NCI-H2081 (cell line): ENCODE data around the gene SNX30.

Experiments used
- DNase-seq, 2 experiments: peaks; one replicate each; lab custom pipeline; 2025; lab: John Stamatoyannopoulos, UW

The SNX30 gene

GRCh38 chr9:112858625-112859147 is 108.1 kb downstream of the SNX30 start:
- DNase-seq, result no peak

GRCh38 chr9:112860451-112860850 is 109.9 kb downstream of the SNX30 start:
- DNase-seq, result no peak

GRCh38 chr9:112861155-112861554 is 110.6 kb downstream of the SNX30 start:
- DNase-seq, result no peak

GRCh38 chr9:112861638-112862555 is 111.3 kb downstream of the SNX30 start:
- no peak for DNase-seq

- no peak for DNase-seq
Observed at GRCh38 chr9:112863214-112863613, 112.7 kb downstream of the SNX30 start.

GRCh38 chr9:112863746-112864145 is 113.2 kb downstream of the SNX30 start:
- DNase-seq, result no peak

- no peak for DNase-seq
Observed at GRCh38 chr9:112864403-112864802, 113.8 kb downstream of the SNX30 start.

GRCh38 chr9:112864982-112865381 is 114.4 kb downstream of the SNX30 start:
- DNase-seq, result no peak

GRCh38 chr9:112866662-112867274 is 116.2 kb downstream of the SNX30 start:
- no peak for DNase-seq

- DNase-seq, result no peak
Observed at GRCh38 chr9:112867275-112867991, 116.9 kb downstream of the SNX30 start.

GRCh38 chr9:112868461-112868860 is 117.9 kb downstream of the SNX30 start:
- DNase-seq, result no peak

- no peak for DNase-seq
Observed at GRCh38 chr9:112869041-112869529, 118.5 kb downstream of the SNX30 start.

- no peak for DNase-seq
Observed at GRCh38 chr9:112869917-112870316, 119.4 kb downstream of the SNX30 start.

- DNase-seq, result no peak
Observed at GRCh38 chr9:112870556-112870955, 120.0 kb downstream of the SNX30 start.

GRCh38 chr9:112872019-112872418 is 121.5 kb downstream of the SNX30 start:
- no peak for DNase-seq

GRCh38 chr9:112873773-112874405 is 123.3 kb downstream of the SNX30 start:
- no peak for DNase-seq

- DNase-seq, result no peak
Observed at GRCh38 chr9:112878752-112879151, 128.2 kb downstream of the SNX30 start.

- DNase-seq, result no peak
Observed at GRCh38 chr9:112880650-112881049, 130.1 kb downstream of the SNX30 start.

GRCh38 chr9:112881331-112881730 is 130.8 kb downstream of the SNX30 start:
- DNase-seq, result no peak

GRCh38 chr9:112884101-112884500 is 133.5 kb downstream of the SNX30 start:
- DNase-seq, result no peak

- no peak for DNase-seq
Observed at GRCh38 chr9:112884721-112885120, 134.2 kb downstream of the SNX30 start.

- DNase-seq, result no peak
Observed at GRCh38 chr9:112885324-112885723, 134.8 kb downstream of the SNX30 start.
